ENCODE data around the gene TSHZ1.

The TSHZ1 gene

DNA sequence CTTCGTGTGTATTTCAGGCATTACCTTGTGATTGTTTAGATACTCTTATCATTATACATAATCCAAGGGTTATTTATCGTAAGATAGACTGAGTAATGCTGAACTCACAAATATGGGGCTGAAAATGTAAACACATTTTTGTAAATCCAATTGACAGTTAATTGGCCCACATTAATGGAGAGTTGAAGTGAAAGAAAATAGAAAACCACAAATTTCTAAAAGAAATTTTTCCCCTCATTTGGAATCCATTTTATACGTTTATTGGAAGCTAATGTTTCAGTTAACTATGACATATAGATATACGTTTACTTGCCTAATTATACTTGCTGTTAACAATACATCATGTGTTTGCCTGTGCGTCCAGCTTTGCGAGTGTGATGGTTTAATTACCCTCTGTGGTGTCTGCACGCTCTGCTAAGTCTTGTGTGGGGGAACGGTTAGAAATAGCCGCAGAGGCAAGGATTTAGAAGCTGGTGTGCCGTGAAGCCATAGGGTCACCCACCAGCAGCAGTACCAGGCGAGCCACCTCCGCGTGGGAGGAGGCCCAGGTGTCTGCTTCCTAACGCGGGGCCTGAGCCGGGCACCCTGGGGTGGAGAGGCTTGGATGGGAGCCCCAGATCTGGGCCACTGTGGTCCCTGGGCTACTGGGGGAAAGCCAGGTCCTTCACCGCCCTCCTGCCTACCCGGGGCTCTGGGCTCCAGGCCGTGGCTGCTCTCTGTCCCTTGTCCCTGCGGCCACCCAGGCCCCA, 38.0 kb downstream of the TSHZ1 start:
- TF ChIP-seq, protein P1, sequence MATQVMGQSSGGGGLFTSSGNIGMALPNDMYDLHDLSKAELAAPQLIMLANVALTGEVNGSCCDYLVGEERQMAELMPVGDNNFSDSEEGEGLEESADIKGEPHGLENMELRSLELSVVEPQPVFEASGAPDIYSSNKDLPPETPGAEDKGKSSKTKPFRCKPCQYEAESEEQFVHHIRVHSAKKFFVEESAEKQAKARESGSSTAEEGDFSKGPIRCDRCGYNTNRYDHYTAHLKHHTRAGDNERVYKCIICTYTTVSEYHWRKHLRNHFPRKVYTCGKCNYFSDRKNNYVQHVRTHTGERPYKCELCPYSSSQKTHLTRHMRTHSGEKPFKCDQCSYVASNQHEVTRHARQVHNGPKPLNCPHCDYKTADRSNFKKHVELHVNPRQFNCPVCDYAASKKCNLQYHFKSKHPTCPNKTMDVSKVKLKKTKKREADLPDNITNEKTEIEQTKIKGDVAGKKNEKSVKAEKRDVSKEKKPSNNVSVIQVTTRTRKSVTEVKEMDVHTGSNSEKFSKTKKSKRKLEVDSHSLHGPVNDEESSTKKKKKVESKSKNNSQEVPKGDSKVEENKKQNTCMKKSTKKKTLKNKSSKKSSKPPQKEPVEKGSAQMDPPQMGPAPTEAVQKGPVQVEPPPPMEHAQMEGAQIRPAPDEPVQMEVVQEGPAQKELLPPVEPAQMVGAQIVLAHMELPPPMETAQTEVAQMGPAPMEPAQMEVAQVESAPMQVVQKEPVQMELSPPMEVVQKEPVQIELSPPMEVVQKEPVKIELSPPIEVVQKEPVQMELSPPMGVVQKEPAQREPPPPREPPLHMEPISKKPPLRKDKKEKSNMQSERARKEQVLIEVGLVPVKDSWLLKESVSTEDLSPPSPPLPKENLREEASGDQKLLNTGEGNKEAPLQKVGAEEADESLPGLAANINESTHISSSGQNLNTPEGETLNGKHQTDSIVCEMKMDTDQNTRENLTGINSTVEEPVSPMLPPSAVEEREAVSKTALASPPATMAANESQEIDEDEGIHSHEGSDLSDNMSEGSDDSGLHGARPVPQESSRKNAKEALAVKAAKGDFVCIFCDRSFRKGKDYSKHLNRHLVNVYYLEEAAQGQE (IDR thresholded peaks at IDR 0.05; ENCODE audit: insufficient read depth in 1 of 2, low read depth in 2 of 2, low read length in 2 of 2): no peak
- no peak for TF ChIP-seq TAF1 (IDR thresholded peaks at IDR 0.05; ENCODE audit: borderline replicate concordance, insufficient read depth, low read length)
- no peak for TF ChIP-seq SIN3A (IDR thresholded peaks at IDR 0.05; ENCODE audit: borderline replicate concordance, insufficient read depth, low read length)
- no peak for TF ChIP-seq POLR2AphosphoS5 (IDR thresholded peaks at IDR 0.05; ENCODE audit: low read depth, low read length)
- TF ChIP-seq FOXP2 (optimal IDR thresholded peaks at IDR 0.05; ENCODE audit: borderline replicate concordance, extremely low read depth, extremely low read length, insufficient read depth): no peak

DNA sequence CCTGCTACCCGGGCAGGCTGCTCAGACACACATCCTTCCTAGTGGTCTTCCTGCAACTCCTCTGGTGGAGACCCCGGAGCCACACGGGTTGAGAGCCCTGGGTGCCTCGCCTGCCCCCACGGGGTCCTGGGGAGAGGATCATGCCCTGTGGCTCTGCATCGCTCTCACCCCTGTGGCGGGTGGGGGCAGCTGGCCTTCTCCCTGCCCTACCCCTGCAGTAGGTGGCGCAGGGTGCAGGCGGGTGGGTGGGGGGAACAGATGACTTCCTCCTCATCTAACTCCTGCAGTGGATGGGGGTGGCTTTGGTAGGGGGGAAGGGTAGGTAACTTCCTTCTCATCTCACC, 38.5 kb downstream of the TSHZ1 start:
- TF ChIP-seq POLR2AphosphoS5 (IDR thresholded peaks at IDR 0.05; ENCODE audit: low read depth, low read length): no peak
- TF ChIP-seq FOXP2 (optimal IDR thresholded peaks at IDR 0.05; ENCODE audit: borderline replicate concordance, extremely low read depth, extremely low read length, insufficient read depth): no peak
- TF ChIP-seq, protein P1 (IDR thresholded peaks at IDR 0.05; ENCODE audit: insufficient read depth in 1 of 2, low read depth in 2 of 2, low read length in 2 of 2): no peak
- TF ChIP-seq SIN3A (IDR thresholded peaks at IDR 0.05; ENCODE audit: borderline replicate concordance, insufficient read depth, low read length): no peak
- TF ChIP-seq TAF1 (IDR thresholded peaks at IDR 0.05; ENCODE audit: borderline replicate concordance, insufficient read depth, low read length): no peak

DNA sequence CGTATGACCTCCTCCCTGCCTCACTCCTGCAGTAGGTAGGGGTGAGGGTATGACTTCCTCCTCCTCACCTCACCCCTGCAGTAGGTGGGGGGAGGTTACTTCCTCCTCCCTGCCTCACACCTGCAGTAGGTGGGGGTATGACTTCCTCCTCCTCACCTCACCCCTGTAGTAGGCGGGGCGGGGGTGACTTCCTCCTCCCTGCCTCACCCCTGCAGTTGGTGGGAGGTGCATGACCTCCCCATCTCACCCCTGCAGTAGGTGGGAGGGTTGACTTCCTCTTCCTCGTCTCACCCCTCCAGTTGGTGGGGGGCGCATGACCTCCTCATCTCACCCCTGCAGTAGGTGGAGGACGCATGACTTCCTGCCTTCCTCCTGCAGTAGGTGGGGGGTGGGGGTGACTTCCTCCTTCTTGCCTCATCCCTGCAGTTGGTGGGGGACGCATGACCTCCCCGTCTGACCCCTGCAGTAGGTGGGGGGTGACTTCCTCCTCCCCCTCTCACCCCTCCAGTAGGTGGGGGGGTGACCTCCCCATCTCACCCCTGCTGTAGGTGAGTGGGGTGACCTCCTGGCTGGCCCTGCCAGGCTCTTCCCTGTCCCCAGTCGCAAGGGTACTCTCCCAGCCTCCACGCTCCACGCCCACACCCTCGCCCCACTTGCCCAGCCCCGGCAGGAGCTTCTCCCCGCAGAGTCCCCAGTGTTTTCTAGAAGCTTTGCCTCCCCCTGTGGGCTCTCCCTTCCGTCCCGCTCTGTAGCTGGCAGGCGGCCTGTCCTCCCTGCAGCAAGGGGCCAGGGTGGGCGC, 39.3 kb downstream of the TSHZ1 start:
- TF ChIP-seq, protein P1 (IDR thresholded peaks at IDR 0.05; ENCODE audit: insufficient read depth in 1 of 2, low read depth in 2 of 2, low read length in 2 of 2): no peak
- TF ChIP-seq TAF1 (IDR thresholded peaks at IDR 0.05; ENCODE audit: borderline replicate concordance, insufficient read depth, low read length): no peak
- no peak for TF ChIP-seq FOXP2 (optimal IDR thresholded peaks at IDR 0.05; ENCODE audit: borderline replicate concordance, extremely low read depth, extremely low read length, insufficient read depth)
- TF ChIP-seq SIN3A (IDR thresholded peaks at IDR 0.05; ENCODE audit: borderline replicate concordance, insufficient read depth, low read length): no peak
- TF ChIP-seq POLR2AphosphoS5 (IDR thresholded peaks at IDR 0.05; ENCODE audit: low read depth, low read length): no peak

DNA sequence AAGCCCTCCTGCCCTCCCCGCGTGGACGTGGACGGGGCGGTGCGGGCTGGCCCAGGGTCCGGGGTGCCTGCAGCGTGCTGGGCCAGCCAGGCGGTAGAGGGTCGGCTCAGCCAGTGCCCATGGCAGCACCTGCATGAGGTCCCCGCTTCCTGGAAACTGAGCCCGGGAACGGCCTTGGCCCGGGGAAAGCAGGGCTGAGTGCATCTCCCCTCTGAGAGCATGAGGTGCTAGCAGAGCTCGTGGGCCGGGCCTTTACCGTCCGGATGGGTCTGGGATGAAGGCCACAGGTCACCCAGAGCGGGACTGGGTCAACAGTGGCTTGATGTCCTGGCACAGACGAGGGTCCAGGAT, 39.8 kb downstream of the TSHZ1 start:
- TF ChIP-seq TAF1 (IDR thresholded peaks at IDR 0.05; ENCODE audit: borderline replicate concordance, insufficient read depth, low read length): no peak
- TF ChIP-seq POLR2AphosphoS5 (IDR thresholded peaks at IDR 0.05; ENCODE audit: low read depth, low read length): no peak
- TF ChIP-seq SIN3A (IDR thresholded peaks at IDR 0.05; ENCODE audit: borderline replicate concordance, insufficient read depth, low read length): no peak
- TF ChIP-seq, protein P1 (IDR thresholded peaks at IDR 0.05; ENCODE audit: insufficient read depth in 1 of 2, low read depth in 2 of 2, low read length in 2 of 2): no peak
- TF ChIP-seq FOXP2 (optimal IDR thresholded peaks at IDR 0.05; ENCODE audit: borderline replicate concordance, extremely low read depth, extremely low read length, insufficient read depth): no peak
